GM19324 (cell line): ENCODE results near the gene CD99L2.

Experiments
- ATAC-seq: cut with Tn5 transposase; IDR thresholded peaks from one replicate; pipeline ENCODE4 v1.9.1; 2021; ENCODE audit warnings: mild to moderate bottlenecking, moderate library complexity; ENCODE audit not compliant: unreplicated experiment, low FRiP score

Gene CD99L2

DNA sequence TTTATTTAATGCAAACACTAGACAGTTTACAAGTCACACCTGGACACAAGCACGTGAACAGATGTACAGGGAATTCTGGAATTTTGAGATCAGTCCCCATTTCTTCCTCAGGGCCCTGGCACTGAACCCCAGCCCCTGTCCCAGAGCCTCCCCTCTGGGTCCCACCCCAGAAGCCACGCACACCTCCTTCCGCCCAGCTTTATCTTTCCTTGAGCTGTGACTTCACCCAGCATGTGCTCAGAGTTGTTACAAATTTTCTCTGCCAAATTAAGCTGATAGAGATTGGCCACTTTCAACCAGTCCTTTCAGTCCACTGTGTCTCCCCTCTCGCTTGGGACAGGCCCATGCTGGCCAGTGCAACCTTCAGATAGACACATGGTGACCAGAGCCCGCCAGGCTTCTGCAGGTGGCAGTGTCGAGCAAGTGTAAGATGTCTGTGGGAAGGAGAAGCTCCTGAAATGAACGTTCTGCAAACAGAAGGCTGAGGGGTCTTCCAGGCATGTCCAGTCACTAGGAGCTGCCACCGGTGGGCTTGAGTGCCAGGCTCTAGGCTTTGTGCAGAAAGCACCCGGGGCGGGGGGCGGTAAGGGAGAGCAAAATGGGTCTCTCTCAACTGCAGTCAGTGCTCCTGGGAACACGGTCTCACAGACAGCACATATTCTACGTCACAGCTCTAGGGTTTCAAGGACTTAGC, 132.0 kb downstream of the CD99L2 start:
- no peak for ATAC-seq

DNA sequence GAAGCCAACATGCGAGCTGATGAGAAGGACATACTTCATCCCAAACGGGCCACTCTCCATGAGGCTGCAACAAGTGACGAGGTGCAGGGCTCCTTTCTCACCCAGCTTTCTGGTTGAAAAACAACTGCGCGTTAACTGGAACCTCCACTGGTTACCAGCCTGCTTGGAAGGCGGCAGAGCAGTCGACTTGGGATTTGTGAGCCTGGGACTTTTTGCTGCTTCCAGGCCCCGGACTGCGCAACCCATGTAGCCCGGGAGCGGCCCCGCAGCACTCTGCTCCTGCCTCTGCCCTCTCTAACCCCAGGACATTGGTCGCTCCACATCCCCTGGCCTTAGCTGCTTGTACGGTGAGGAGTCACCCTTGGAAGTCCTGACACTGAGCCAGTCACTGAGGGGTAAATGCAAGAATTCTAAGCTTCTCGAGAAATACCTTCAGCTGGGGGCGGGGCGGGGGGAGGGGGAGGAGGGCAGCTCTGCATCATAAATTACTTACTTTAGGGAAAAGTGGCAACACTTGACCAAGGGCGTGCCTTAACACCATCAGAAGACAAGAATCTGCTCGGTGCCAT, 132.6 kb downstream of the CD99L2 start:
- ATAC-seq: no peak

DNA sequence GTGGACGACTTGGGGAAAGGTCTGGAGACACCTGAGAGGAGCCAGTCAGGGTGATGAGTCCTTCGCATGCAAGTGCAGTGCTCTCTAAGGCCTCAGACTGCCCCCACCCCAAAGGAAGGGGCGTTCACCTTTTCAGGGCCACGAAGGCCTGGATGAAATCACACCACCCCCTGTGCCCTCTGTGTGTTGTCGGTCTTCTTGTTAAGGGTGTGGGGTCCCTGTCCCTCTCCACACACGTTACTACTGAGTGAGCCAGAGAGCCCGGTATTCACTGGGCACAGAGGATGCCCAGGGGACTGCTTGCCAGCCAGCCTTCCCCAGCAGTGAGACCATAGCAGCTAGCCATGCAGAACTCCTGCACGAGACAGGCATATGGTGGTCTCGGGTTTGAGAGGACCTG, 133.2 kb downstream of the CD99L2 start:
- no peak for ATAC-seq

DNA sequence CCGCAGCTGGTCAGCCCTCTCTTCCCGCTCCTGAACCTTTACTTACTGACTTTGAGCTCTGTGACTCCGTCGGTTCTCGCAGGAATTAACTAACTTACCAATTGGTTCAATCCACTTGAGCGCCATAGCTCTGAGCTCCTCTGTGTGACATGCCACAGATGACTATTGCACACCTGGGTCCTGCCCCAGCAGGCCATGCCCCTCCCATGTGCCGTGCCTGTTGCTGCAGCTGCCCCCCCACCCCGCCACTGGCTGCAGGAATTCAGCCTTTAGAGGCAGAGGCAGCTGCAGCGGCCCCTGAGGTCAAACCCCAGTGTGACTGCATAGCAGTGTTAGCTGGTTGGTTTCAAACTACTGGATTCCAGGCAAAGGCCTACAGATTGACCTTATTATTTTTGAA, 134.7 kb downstream of the CD99L2 start:
- ATAC-seq: no peak

DNA sequence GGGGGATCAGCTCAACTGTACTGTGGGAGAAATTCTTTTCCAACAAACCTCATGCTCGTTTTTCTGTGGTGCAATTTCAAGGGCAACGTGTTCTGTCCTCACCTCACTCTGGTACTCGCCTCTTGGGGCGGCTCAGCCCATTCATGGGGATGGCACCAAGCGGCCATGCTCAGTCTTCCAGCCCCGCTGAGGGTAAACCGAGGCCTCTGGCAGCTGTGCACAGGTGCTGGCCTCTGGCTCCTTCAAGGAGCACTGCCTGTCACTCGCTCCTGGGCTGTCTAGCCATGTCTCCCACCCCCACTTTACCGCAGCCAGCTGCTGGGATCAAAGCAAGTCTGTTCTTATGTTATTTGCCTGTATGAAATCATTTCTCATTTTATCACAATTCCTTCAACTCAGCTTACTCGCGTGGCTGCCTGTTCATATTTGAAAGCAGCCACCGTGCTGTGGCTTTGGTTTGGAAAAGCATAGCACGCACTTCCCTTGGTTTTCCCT, 135.1 kb downstream of the CD99L2 start:
- no peak for ATAC-seq

DNA sequence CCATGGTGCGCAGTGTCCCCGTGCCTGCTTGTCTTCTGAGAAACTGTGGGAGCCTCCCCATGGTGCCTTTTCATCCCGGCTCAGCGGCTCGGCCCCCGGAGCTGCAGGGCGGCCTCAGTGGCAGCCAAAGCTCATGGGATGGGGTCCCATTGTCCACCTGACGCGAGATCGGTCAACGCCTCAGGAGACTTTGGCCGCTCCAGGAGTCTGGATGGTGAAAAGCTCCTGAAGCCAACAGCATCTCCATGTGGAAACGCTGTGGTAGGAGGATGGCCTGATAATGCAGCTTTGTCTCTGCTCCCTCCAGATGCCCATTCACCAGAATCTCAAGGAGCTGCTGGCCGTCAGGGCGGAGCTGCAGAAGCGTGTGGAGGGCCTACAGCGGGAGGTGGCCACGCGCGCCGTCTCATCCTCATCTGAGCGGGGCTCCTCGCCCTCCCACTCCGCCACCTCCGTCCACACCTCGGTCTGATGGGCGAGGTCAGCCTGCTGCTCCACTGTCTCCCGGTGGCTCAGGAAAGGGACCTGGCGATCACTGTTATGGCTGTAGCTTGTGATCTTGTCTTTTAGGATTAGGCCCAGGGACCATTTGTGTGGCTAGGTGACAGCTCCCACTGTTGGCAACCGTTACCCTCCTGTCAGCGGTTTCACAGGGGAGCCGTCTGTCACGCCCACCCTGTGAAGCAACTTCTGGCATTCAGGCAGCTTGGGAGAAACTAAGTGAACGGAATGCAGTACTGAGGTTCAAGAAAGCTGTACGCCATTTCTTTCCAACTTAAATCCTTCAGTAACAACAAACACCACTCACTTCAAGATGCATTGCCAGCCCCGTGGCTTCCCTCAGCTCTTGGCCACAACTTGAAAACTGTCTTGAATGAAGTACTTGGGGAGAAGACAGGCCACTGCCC, 136.0 kb downstream of the CD99L2 start:
- ATAC-seq: no peak

DNA sequence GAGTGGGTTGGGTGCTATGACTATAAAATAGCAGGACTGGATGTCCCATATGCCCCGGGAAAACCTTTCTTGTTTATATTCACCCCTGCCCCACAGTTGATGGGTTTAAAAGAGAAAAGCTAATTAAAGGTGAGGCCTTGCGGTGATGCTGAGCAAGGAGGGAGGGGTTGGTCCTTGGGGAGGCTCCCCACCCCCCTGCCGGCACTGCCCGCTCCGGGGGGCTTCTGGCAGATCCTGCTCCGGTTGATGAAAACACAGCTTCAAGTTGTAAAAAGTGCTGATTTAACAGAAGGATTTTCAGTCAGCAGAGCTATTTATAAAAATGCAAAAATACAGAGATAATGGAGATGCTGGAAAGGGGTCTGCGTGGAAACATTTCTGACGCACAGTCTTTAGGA, 136.7 kb downstream of the CD99L2 start:
- no peak for ATAC-seq

DNA sequence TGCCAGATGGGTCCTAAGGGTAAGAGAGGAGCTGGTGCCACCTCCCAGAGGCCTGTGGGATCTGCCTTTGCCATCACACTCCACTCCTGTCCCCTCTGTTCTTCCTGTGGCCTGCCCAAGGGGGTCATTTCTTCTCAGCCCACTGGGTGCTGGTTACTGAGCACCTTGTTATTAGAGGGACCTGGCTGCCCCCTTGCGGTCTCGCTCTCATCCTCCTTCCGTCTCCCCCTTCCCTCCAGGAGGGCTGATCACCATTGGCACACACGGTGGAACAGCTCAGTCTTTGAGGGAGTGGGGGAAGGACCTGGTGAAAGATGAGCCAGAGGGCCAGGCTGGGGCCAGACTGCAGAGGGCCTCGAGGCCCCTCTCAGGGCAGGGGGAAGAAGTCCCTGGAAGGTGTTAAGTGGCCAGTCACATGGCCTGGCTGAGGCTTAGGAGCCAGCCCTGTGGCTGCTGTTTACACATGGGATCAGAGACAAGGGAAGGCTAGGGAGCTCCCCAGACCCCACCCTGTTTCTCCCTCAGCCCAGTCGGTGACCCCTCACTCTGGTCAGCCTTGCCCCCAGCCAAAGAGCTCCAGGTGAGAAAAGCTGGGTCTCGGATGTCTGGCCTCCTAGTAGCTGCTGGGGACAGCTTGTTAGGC, 137.2 kb downstream of the CD99L2 start:
- ATAC-seq: no peak

DNA sequence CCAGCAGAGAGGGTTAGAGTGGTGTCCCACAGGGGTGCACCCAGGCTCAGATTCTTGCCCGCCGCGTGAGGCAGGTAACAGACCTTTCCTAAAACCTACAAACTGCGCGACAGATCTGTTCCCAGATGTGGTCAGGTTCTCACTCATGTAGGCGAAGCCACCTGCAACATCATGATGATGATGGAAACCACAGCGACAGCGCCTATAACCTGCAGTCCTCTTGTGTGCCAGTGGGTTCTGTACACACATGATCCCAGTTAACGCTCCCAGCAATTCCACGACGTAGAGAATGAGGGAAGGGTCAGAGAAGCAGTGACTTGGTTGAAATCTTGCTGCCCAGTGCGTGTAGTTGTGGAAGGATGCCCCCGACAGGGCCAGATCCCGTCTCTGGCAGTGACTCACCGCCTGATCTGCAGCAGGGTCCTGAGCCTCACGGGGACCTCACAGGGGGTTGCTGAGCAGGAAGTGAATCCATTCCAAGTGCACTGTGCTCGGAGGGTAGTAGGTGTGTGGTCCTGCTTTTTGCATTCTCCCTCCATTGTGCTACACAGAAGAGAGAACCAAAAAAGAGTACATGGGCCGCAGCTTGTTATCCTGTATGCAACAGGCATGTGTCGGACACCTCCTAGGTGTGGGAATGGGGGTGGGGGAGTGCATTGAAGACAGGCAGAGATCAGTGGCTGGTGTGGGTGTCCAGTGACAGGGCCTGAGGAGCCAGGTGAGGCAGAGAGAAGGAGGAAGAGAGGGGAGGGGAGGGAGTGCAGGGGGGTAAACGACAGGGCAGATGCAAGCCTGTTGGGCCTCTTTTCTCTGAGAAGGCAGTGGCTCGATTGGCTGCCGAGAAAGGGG, 138.7 kb downstream of the CD99L2 start:
- ATAC-seq: no peak

DNA sequence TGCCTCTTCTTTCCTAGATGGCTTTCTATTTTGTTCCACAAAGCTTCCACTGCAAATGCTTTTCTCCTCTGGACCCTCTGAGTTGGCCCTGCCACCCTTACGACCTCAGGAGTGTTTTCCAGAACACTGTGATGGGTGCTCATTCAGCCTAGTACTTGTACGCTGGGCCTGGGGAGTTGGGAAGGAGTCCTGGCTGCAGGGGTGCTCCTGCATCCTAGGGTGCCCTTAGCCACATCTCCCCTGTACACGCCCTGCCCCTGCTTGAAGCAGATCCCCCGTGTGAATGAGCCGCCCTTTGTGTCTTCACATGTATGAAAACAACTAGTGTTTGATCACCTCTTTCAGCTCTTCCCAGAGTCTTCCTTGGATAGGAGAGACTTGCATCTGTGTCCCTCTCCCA, 141.1 kb downstream of the CD99L2 start:
- no peak for ATAC-seq

DNA sequence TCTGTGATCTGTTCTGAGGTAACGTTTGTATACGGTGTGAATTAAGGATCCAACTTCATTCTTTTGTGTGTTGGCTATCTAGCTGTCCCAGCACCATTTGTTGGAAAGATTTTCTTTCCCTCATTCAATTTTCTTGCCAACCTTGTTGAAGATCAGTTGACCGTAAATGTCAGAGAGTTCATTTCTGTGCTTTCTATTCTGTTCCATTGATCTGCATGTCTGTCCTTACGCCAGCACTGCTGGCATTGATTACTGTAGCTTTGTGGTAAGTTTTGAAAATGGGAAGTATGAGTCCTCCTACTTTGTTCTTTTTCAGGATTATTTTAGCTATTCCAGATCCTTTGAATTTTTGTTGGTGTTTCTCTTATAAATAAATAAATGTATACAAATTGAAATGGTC, 144.5 kb downstream of the CD99L2 start:
- ATAC-seq: no peak

DNA sequence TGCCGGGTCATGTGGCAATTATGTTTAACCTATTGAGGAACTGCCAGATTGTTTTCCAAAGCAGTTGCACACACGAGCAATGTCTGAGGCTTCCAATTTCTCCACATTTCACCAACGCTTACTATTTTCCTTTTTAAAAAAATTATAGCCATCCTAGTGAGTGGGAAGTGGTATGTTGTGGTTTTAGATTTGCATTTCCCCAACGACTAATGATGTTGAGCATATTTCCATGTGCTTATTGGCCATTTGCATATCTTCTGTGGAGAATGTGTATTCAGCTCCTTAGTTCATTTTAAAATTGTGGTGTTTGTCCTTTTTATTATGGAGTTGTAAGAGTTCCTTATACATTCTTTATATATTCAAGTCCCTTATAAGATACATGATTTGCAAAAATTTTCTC, 145.1 kb downstream of the CD99L2 start:
- no peak for ATAC-seq

DNA sequence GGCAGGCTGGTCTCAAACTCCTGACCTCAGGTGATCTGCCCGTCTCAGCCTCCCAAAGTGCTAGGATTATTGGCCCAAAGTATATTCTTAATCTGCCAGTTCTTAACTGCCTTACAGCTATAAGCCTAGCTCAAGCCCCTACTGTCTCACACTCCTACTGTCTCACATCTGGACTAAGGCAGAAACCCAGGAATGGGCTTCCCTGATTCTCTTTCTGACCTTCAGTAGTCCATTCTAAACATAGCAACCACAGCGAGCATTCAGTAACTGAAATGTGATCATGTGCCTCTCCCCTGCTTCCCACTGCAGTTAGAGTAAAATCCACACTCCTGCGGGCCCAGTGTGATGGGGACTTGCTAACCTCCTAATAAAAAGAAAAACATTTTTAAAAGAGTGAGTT, 146.3 kb downstream of the CD99L2 start:
- ATAC-seq: no peak

DNA sequence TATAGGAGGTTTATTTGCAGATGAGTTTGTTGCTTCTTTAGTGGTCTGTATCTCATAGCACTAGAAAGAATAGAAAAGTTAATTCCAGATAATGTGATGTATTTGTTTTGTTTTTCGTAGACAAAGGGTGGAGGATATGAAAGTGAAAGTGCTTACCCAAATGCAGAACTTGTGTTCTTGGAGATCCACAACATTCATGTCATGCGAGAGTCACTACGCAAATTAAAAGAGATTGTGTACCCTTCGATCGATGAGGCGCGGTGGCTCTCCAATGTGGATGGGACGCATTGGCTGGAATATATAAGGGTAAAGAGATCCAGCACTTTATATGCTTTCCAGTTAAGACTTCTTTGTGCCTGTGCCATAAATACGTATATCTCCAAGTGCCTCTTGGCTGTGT, 162.0 kb downstream of the CD99L2 start:
- ATAC-seq: no peak

DNA sequence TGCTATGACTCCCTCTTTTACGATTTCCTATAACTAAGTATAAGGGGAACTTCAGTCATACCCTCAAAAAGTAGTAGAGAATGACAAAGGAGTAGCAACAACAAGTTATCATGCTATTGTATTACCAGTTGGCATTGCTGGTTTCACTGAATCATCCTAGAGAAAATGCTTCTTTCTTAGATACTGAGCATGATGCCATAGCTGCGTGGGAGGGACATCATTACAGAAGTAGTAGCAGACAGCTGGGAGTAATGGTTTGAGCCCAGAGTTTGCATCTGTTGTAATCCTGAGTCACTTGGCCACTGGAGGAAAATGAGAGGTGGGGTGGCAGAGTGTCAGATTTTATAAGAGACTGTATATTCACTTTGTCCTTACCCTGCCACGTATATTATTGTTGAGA, 166.7 kb downstream of the CD99L2 start:
- ATAC-seq: no peak

DNA sequence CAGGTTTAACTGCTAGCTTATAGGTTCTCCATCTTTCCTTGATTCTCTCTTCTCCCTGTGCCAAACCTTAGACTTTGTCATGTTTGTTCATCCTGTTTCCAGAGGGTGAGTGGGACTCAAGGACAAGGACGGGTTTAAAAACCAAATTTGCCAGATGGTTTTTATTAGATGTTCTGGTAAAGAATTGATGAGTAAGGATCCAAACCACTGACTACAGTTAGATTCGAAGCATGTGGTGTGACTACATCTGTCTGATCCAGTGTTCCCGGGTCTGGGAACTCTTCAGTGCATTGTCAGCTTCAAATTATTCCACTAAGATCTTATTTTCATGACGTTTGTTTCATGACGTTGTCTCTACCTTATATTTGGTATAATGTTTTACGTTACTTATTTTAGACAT, 167.7 kb downstream of the CD99L2 start:
- ATAC-seq: no peak

DNA sequence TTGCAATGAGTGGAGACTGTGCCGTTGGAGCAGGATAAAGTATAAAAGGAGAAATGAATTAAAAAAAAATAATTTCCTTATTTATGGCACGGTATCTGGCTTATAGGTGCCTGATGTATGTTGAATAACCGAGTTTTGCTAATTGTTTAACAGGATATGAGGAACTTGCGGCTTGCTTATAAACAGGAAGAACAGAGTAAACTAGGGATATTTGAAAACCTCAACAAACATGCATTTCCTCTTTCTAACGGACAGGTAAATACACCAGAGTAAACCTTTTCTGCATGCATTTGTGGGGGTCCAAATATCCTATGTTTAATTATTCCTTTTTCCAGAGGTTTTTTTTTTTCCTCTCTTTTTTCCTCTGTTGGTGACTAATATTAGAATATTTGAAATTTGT, 168.5 kb downstream of the CD99L2 start:
- ATAC-seq: no peak

DNA sequence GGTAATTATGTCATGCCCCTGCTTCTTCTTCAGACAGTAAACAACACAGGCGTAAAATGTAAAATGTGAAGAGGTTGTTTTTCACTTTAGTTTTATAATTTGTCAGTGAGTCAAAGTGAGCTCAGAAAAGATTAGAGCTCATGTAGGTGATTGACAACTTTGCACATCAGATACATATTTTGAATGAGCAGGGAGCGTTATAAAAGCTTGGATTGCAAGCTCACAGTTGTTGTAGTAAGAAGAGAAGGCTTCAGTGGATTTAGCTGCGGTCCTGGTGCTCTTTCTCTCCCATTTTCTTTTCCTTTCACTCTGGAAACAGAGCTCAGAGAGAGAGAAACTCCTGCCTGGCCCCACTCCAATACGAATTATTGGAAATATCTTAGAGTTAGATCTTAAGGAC, 178.8 kb downstream of the CD99L2 start:
- ATAC-seq: no peak
